Stimulated activated CD4-positive, alpha-beta T cell treated with anti-CD3 and anti-CD28 coated beads, Interleukin-15, amount 100 ng/mL, for 1 hour (primary cell): Measurements from ENCODE around the gene COL23A1.

Experiments used
- DNase-seq, 2 donors: peaks; one replicate each; pipeline ENCODE4 v3.0.0-alpha.2; 2020; ENCODE audit warnings: low read depth in 1 of 2, low spot score in 1 of 2

The COL23A1 gene

GRCh38 chr5:178439493-178440180 is 150.6 kb downstream of the COL23A1 start:
- no peak for DNase-seq

GRCh38 chr5:178438796-178439195 is 151.4 kb downstream of the COL23A1 start:
- DNase-seq, result no peak

- DNase-seq, result no peak
Measured at GRCh38 chr5:178437386-178438075, 152.7 kb downstream of the COL23A1 start.

- DNase-seq, result no peak
Measured at GRCh38 chr5:178436326-178436940, 153.8 kb downstream of the COL23A1 start.

GRCh38 chr5:178435321-178436238 is 154.6 kb downstream of the COL23A1 start:
- DNase-seq, result no peak

- DNase-seq, result no peak
Measured at GRCh38 chr5:178434851-178435250, 155.3 kb downstream of the COL23A1 start.

GRCh38 chr5:178434016-178434761 is 156.0 kb downstream of the COL23A1 start:
- DNase-seq, result no peak

- no peak for DNase-seq
Measured at GRCh38 chr5:178433273-178433775, 156.9 kb downstream of the COL23A1 start.

GRCh38 chr5:178432421-178433272 is 157.5 kb downstream of the COL23A1 start:
- DNase-seq, result no peak

- DNase-seq, result no peak
Measured at GRCh38 chr5:178431782-178432165, 158.4 kb downstream of the COL23A1 start.

GRCh38 chr5:178431063-178431781 is 159.0 kb downstream of the COL23A1 start:
- DNase-seq, result no peak

GRCh38 chr5:178430186-178431062 is 159.8 kb downstream of the COL23A1 start:
- no peak for DNase-seq

- no peak for DNase-seq
Measured at GRCh38 chr5:178429491-178430185, 160.6 kb downstream of the COL23A1 start.

- no peak for DNase-seq
Measured at GRCh38 chr5:178429156-178429468, 161.1 kb downstream of the COL23A1 start.

GRCh38 chr5:178428341-178429155 is 161.6 kb downstream of the COL23A1 start:
- DNase-seq, result no peak

- no peak for DNase-seq
Measured at GRCh38 chr5:178427576-178428197, 162.5 kb downstream of the COL23A1 start.
